ENCODE measurements around the gene MYOZ3. TPM values are rescaled to one million over a fixed set of nuclear protein-coding genes. Genes with fewer than 3 reads are reported as not detected.

Gene MYOZ3
- polyA plus RNA-seq, 4 donors: 5.4 to 6.4 (median 6.3) TPM

DNA sequence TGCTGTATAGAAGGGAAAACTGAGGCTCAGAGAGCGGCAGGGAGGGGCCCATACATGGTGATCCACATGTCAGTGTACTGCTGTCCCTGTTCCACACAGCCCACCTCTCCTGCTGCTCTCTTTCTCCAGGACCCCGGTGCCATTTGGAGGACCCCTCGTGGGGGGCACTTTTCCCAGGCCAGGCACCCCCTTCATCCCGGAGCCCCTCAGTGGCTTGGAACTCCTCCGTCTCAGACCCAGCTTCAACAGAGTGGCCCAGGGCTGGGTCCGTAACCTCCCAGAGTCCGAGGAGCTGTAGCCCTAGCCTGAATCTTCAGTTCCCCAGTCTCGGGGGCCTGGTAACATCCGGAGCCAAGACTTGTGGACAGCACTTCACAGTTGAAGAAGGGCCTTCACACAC, 15.5 kb downstream of the MYOZ3 start:
- DNase-seq (ENCODE audit: low read depth in 4 of 4, low spot score in 3 of 4): no peak

DNA sequence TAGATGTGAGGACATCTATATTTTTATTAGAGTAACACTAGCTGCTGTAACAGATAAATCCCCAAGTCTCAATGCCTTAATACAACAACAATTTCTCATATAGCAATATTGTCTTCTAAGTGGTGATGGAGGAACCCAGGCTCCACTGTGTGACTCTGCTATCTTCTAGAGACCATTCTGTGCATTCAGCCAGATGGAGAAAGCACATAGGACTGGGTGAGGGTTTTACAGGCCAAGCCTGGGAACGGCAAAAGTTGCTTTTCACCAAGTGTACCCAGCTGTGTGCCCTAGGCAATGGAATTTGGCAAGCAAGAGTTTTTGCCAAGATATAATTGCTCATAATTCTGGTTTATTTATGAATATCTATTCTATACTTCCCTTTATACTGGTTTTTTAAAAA, 28.1 kb downstream of the MYOZ3 start:
- no peak for DNase-seq (ENCODE audit: low read depth in 4 of 4, low spot score in 3 of 4)

DNA sequence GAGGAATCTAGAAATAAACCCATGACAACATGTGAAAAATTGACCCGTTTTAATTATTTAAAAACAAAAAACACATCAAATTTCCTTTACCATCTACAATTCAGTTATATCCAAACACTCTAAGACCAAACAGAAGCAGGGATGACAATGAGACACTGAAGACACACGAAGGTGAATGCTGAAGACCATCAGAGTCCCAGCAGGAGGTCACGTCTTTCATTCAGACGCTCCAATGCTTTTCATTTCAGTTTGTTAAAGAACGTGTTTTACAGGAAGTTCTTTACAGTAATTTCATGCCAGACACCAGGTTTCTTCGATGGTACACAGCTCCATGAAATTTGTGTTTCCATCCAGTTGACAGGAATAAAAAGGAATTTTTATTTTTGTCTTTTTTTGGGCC, 29.7 kb downstream of the MYOZ3 start:
- DNase-seq (ENCODE audit: low read depth in 4 of 4, low spot score in 3 of 4): no peak

DNA sequence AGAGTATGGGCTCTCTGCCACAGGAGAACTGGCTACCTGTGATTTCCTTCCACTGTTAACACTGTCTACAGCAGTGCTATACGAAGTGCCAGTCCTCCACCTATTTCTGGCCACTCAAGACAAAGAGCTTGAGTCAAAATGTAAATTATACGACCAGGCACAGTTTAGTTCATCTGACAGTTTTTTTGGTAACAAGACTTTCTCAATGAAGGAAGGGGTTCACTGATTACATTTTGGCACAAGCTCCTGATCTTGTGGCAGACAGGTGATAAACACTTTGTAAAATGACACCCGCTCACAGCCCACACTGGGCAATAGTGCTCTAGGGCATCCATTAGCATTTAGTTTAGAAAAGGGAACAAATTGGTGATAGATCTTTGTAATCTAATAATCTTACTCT, 31.2 kb downstream of the MYOZ3 start:
- DNase-seq (ENCODE audit: low read depth in 4 of 4, low spot score in 3 of 4): no peak

DNA sequence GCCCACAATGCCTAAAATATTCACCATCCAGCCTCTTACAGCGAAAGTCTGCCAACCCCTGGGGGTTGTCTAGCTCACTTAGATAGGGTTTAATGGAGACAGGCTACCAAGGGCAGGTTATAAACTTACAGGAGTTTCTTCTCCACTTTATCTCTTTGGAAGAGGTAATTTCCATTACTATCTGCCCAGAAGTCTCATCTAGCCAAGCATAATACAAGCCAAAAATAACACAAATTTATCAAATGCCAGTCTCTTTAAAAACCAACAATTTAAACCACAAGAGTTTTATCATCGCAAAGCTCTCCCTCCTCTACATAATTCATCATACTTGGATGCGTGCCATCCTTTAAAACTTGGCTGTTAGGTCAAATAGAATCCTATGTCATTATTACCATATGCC, 33.6 kb downstream of the MYOZ3 start:
- no peak for DNase-seq (ENCODE audit: low read depth in 4 of 4, low spot score in 3 of 4)

DNA sequence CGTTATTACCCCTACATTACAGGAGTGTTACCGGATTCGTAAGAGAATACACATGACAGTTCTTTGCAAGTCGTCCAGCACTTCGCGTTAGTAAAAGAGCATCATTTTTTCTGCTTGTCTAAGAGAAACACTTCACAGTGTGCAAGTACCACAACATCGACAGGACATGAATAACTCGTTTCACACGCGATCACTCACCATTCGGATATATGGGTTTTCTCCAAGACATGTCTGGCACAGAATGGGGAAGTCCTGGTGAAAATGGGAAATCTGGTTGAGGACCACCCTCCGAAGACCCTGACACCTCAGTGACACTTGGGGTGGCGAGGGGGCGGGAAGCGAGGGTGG, 39.2 kb downstream of the MYOZ3 start:
- peak in 1 of 4 donors; percentile 13 for DNase-seq (ENCODE audit: low read depth in 4 of 4, low spot score in 3 of 4)

DNA sequence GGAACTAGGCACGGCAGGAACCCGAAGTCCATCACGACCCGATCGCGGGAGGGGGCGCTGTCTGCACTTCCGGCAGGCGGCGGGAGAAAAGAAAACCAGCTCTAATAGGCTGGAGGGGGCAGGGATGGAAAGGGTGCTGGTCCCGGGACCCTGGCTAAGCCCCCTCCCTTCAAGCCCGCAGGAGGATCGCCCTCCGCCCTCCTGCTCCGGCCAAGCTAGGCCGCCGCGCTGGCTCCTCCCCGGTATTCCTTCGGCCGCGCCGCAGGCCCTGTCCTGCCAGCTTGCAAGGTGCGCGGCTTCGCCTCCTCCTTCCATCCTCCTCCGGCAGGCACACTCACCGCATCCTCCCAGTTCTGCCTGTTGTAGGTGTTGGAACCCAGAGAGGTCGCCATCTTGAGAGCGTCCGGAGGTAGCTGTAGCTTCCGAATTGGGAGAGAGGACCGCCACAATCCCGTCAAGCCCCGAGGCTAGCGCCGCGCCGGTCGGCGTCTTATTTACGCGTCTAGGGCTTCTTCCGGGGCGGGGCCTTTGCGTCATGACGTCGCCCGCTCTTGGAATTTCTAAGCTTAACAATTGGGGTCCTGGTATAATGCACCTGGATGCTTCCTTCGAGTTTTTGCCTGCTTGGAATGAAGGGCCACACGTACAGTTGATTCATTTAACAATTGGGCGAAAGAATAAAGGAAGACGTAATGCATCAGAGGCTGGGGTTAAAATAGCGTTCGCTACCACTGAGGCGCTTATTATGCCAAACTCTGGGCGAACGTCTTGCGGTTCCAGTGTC, 39.7 kb downstream of the MYOZ3 start, which contains the start of gene RBM22:
TSS of gene RBM22 (minus strand) at position 469 of the 784 bp plus-strand sequence. CDS start at position 392, 77 bp downstream.
- DNase-seq (ENCODE audit: low read depth in 4 of 4, low spot score in 3 of 4): peak; percentile 86 to 91 (median 91)

DNA sequence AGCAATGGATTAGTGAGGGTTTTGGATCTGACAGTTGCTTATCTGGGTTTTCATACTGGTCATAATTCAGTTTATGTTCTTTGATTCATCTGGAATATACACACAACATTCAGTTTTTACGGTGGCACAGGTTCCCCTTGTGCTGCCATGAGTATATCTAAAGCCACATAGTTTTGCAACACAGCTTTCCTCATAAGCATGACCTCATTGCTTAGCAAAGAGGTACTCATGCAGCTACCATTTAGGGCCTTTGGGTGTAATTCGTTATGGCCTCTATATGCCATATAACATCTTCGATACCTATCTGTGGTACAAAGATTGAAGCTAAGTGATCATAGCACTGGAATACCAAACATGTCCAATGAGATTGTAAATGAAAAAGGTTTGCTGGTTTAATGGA, 42.7 kb downstream of the MYOZ3 start:
- no peak for DNase-seq (ENCODE audit: low read depth in 4 of 4, low spot score in 3 of 4)

DNA sequence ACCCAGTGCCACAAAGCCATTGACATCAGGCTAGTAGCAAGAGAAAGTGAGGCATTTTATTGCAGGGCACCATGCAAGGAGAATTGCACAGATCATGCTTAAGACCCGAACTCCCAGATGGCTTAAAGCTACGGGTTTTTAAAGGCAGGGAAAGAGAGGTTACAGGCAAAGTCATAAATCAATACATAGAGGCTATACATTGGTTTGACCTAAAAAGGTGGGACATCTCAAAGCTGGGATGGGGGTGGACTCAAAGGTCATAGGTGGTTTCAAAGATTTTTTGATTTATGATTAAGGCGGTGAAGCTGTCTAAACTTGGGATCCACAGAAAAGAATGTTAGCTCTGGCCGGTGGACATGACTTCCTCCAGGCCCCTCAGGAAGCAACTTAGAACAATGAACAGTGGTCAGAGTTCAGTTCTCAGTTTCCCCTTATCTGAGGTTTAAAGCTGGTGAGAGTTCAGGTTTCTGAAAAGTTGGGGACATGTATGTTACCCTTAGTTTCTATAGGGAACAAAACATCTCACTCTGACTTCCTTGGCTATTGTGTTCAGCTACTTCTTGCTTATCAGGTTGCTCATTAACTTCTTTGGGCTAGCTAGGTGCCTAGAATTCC, 45.8 kb downstream of the MYOZ3 start:
- DNase-seq (ENCODE audit: low read depth in 4 of 4, low spot score in 3 of 4): no peak

DNA sequence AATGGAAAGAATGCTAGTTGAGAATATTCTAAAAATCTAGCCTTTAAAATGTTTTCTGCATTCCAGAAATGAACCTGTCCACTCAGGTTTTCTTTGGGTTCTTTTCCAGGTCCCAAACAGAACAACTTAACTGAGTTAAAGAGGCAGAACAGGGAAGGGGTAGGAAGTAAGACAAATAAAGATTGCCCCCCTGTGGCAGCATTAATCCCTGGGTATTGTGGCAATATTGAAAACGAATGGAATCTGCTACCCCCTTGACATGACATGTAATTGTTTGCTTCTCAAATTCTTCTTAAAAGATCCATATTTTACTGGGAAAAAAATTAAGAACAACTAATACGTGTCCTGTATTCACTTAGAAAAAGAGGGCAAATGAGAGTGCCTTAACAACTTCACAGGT, 49.1 kb downstream of the MYOZ3 start:
- DNase-seq (ENCODE audit: low read depth in 4 of 4, low spot score in 3 of 4): no peak

DNA sequence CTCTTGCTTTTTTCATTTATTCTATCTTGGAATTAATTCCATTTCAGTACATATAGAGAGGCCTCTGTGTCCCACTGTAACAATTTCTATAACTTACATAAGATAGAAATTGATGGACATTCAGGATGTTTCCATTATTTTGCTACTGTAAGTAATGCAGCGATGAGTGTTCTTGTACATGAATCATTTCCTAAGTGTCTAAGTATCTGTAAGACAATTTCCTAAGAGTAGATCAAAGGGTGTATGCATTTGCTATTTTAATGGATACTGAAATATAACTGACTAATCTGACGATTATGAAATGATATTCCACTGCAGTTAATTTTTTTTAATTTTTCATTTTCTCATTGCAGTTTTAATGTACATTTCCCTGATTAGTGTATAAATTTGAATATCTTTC, 62.8 kb downstream of the MYOZ3 start:
- no peak for DNase-seq (ENCODE audit: low read depth in 4 of 4, low spot score in 3 of 4)

Other genes with a start within 250 kb of the MYOZ3 start
- gene CD74, start 248.3 kb upstream of the MYOZ3 start, polyA plus RNA-seq (ENCODE audit: insufficient read length in 4 of 4): 100 to 1,000 TPM; 288 to 366 (median 315) TPM
- 1,000 to 10,000 TPM; 1,712 to 2,075 (median 1,946) TPM for gene RPS14, start 211.5 kb upstream of the MYOZ3 start, polyA plus RNA-seq (ENCODE audit: insufficient read length in 4 of 4)
- 10 to 100 TPM; 53.2 to 64.0 (median 57.8) TPM for gene NDST1, start 153.1 kb upstream of the MYOZ3 start, polyA plus RNA-seq (ENCODE audit: insufficient read length in 4 of 4)
- gene SYNPO, start 20.6 kb upstream of the MYOZ3 start, polyA plus RNA-seq (ENCODE audit: insufficient read length in 4 of 4): 100 to 1,000 TPM in 3 of 4 donors, 10 to 100 TPM in 1; 97.9 to 127 (median 110) TPM
- 10 to 100 TPM; 71.7 to 85.4 (median 83.1) TPM for gene RBM22, start 39.8 kb downstream of the MYOZ3 start, polyA plus RNA-seq (ENCODE audit: insufficient read length in 4 of 4)
- 10 to 100 TPM; 52.4 to 64.3 (median 63.0) TPM for gene DCTN4, start 97.8 kb downstream of the MYOZ3 start, polyA plus RNA-seq (ENCODE audit: insufficient read length in 4 of 4)
- gene SMIM3, start 117.5 kb downstream of the MYOZ3 start, polyA plus RNA-seq (ENCODE audit: insufficient read length in 4 of 4): 10 to 100 TPM; 22.9 to 26.1 (median 24.6) TPM
- gene IRGM, start 185.3 kb downstream of the MYOZ3 start, polyA plus RNA-seq (ENCODE audit: insufficient read length in 4 of 4): 1 to 10 TPM in 1 of 4 donors, under 1 TPM in 3; 0.48 to 1.2 (median 0.75) TPM
- 10 to 100 TPM; 31.6 to 48.7 (median 42.7) TPM for gene ZNF300, start 243.7 kb downstream of the MYOZ3 start, polyA plus RNA-seq (ENCODE audit: insufficient read length in 4 of 4)

Measured in right renal pelvis (tissue), 4 donors.